GM12801 (cell line): ENCODE results near the gene NTF3.

Experiments
- TF ChIP-seq, protein P1 (sequence below): IDR thresholded peaks from one replicate; pipeline ENCODE4 v1.5.1; 2011; ENCODE audit warnings: control low read depth; ENCODE audit not compliant: insufficient read length; ENCODE audit errors: extremely low read depth

NTF3 gene

DNA sequence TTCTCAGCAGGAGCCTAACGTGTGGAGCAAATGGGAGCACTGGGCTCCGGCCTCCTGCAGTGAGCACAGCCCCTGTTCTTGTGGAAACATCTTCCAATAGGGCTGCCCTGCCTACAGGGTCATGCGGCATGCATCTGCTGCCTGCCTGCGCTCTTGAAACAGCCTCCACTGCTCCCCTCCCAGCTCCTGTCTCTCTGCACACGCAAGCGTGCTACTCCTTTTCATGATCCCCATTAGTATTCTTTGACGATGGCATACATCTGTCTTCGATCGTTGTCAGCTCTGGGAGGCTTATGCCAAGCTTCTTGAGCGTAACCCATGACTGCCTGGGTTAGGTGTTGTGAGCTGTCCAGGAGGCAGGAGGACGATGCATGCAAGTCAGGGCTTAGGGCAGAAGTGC is 23.1 kb downstream of the NTF3 start:
- TF ChIP-seq, protein P1, sequence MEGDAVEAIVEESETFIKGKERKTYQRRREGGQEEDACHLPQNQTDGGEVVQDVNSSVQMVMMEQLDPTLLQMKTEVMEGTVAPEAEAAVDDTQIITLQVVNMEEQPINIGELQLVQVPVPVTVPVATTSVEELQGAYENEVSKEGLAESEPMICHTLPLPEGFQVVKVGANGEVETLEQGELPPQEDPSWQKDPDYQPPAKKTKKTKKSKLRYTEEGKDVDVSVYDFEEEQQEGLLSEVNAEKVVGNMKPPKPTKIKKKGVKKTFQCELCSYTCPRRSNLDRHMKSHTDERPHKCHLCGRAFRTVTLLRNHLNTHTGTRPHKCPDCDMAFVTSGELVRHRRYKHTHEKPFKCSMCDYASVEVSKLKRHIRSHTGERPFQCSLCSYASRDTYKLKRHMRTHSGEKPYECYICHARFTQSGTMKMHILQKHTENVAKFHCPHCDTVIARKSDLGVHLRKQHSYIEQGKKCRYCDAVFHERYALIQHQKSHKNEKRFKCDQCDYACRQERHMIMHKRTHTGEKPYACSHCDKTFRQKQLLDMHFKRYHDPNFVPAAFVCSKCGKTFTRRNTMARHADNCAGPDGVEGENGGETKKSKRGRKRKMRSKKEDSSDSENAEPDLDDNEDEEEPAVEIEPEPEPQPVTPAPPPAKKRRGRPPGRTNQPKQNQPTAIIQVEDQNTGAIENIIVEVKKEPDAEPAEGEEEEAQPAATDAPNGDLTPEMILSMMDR: no peak

DNA sequence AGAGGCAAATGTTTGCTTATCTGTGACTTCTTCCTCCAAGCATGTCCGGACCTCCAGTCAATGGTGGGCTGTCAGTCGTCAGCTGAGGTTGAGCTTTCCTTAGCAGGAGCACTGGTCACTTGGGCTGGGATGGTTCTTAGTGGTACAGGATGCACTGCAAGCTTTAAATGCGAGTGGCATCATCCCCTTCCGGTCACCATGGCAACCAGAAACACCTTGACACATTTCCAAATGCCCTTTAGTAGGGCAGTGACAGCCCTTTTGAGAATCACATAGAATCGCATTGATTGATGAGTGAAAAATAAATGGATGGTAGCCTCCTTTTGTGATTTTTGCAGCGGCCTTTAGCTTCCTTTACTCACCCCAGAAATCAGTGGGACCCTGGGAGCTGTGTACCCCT is 24.1 kb downstream of the NTF3 start:
- TF ChIP-seq, protein P1: no peak

DNA sequence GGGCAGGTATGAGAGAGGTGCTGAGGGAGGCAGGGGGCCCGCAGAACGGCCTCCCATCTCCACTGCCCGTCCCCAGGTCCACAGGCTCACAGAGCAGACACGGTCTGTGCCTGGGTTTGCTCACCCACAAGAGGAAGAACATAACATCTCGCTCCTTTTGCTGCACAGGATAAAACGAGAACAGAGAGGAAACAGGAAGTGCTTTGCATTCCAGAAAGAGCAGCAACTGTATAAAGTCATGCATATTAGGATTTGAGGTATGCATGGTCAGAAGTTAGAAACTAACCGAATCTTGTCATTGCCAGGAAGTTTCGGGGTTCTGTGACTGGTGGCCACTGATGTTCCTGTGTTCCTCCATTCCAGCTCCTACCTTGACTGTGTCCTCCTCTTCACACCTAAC is 25.0 kb downstream of the NTF3 start:
- TF ChIP-seq, protein P1: no peak

DNA sequence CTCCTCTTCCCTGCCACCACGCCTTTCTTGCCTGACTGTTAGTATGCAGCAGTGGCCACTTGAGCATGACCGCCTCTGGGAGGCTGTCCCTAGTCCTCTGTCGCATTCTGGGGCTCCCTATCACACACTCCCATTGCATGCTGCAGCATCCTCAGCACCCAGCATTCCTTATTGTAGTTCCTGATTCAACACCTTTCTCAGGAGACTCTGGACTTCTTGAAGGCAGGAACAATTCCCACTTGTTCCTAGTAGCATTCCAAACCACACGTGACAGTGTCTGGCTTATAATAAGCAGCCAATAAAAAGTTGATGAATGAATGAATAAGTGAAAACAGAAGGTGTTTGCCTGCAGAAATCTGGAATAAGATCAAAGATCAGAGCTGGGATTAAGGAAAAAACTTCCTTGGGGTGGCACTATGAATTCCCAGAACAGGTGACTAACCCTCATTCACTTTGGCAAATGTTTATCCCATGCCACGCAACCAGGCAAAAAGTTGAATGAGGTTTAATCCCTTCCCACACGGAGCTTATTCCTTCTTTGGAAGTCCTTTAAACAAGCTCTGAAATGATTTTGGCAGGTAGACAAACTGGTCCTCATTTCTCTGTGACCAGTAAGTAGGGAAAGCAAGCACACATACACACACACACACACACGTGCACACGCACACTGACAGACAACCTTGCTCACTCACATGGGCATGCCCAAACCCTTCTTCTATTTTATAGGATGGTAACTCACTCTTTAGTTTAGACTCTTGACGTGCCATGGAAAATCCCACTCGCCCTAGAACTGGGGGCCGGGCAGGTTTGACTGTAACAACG is 26.5 kb downstream of the NTF3 start:
- TF ChIP-seq, protein P1: no peak

DNA sequence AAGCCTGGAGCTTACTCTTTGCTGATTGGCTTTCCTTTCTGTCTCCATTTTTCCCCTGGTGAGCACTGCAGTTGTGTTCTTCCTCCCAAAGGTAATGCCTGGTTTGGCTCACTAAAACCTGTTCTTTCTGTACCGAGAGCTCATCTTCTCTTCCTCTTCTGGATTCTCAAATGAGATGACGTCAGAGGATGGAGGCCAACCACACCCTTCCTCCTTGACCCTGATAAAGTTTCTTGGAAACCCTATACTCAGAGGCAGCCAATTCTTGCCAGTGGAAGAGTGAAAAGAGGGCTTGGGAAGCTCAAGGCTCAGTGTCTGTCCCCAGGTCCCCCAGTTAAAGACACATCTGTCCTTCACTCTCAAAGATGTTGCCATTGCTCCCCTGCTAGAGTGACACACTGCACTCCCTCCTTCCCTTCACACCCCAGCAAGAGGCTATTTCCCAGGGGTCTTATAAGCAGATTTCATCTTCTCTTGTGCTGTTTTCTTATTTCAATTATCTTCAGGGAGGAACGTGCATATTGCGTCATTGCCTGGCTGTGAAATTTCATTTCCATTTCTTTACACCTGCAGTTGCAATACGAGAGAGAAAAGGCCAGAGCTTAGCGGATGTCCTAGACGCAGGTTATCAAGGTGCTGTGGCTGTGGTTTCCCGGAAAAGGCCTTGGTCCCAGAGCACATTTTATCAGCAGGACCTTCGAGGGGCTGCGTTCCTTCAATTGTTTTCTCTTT is 27.3 kb downstream of the NTF3 start:
- TF ChIP-seq, protein P1: no peak

DNA sequence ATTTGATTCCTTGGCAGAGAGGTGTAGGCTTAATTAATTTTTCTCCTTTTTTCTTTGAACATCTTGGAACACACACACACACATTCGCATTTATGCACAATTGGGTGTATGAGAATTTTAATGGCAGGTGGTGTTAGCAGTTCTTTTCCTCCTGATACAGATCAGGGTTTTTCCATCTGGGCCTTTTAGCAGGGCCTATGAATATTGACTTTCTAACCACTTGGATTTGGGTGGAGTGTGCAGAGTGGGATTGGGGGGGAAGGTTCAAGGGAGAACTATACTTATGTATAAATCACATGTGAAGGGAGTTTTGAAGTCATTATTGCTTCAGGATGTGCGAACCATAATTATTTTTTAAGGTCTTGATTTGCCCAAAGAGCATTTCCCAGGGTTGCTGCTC is 28.9 kb downstream of the NTF3 start:
- TF ChIP-seq, protein P1: no peak

DNA sequence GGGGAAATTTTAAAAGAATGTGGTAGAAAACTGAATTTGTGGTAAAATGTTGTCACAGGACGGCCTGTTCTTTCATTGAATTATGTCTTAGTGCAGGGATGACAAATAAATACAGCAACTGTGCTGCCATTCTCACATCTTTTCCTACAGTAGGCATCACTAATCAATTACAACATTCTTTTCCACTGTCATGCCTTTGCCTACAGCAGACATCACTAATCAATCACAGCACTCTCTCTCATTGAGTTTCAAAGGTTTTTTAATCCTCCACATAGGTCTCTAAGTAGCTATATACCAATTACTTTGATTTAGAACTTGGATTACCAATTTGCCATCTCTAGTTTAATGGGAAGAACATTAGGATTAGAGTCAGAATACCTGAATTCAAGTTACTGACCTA is 30.1 kb downstream of the NTF3 start:
- TF ChIP-seq, protein P1: no peak
